Astrocyte (in vitro differentiated cells and primary cell): ENCODE results near the gene CTAGE1.

Source experiments
- EZH2 ChIP-seq: IDR thresholded peaks from 2 replicates; pipeline ENCODE4 v1.6.1; 2012; ENCODE audit warnings: mild to moderate bottlenecking, low read length, inconsistent platforms; ENCODE audit not compliant: insufficient read depth
- TF ChIP-seq, protein P1 (sequence below): IDR thresholded peaks from 2 replicates; pipeline ENCODE4 v1.5.1; 2011; ENCODE audit warnings: low read depth, mild to moderate bottlenecking, inconsistent platforms, low read length, moderate library complexity; ENCODE audit not compliant: insufficient read depth

DNA sequence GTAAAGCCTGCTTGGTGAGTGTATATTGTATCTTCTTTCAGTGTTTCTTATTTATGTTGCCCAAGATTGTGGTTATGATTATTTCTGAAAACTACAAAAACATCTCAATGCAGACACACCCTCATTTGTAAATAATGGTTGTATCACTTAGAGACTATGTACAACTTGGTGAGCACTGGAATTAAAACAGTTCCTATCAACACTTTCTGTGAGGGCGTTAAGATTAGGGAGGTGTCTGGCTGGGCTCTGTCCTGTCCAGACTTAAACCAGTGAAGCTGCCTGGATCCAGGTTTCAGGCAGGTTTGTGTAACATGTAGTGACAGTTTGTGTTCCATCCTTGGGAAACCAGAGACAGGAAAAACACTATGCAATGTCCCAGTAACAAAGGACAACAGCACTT, 49.7 kb downstream of the CTAGE1 start:
- TF ChIP-seq, protein P1, sequence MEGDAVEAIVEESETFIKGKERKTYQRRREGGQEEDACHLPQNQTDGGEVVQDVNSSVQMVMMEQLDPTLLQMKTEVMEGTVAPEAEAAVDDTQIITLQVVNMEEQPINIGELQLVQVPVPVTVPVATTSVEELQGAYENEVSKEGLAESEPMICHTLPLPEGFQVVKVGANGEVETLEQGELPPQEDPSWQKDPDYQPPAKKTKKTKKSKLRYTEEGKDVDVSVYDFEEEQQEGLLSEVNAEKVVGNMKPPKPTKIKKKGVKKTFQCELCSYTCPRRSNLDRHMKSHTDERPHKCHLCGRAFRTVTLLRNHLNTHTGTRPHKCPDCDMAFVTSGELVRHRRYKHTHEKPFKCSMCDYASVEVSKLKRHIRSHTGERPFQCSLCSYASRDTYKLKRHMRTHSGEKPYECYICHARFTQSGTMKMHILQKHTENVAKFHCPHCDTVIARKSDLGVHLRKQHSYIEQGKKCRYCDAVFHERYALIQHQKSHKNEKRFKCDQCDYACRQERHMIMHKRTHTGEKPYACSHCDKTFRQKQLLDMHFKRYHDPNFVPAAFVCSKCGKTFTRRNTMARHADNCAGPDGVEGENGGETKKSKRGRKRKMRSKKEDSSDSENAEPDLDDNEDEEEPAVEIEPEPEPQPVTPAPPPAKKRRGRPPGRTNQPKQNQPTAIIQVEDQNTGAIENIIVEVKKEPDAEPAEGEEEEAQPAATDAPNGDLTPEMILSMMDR = no peak
- TF ChIP-seq EZH2 = no peak
